Measurements from ENCODE around the gene GK2.

Gene GK2

DNA sequence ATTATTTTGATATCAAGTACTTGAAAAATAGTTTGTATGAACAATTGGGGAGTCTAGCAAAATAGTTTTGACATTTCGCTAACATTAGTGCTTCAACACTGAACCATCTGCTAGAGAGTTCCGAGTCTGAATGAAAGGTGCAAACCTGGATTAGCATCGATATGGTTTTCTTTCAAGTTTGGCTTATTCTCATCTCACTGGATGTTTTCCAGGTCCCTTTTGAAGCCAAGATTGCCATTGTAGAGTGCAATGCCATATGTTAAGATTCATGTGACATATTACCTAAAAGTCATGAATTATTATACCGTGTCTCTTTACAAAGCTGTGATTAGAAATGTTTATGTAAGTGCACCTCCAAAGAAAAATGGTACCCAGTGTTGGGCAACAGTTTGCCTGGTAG, 45.4 kb downstream of the GK2 start:
- DNase-seq, result no peak
- TF ChIP-seq GATA1 (IDR thresholded peaks at IDR 0.05; ENCODE audit: low read depth, low read length), result no peak
- no peak for TF ChIP-seq POLR2A (IDR thresholded peaks at IDR 0.05; ENCODE audit: low read length)

DNA sequence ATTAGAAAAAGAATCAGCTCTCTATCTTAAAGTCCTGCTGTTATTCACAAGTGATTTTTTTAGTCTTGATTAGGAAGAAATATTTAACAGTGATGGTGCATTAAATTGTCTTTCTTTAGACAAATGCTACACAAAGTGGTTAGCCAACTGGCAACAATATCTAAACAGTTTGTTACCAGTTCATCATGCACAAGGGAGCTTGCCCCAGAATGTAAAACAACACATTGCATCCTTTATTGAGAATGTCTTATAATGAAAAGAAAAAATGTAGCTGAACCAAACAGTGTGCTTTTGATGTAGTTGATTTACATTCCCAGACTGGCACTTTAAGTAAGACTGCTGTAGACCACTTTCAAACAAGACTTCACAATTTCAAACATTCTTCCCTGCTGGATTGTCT, 48.0 kb downstream of the GK2 start:
- no peak for TF ChIP-seq POLR2A (IDR thresholded peaks at IDR 0.05; ENCODE audit: low read length)
- TF ChIP-seq GATA1 (IDR thresholded peaks at IDR 0.05; ENCODE audit: low read depth, low read length), result no peak
- no peak for DNase-seq

DNA sequence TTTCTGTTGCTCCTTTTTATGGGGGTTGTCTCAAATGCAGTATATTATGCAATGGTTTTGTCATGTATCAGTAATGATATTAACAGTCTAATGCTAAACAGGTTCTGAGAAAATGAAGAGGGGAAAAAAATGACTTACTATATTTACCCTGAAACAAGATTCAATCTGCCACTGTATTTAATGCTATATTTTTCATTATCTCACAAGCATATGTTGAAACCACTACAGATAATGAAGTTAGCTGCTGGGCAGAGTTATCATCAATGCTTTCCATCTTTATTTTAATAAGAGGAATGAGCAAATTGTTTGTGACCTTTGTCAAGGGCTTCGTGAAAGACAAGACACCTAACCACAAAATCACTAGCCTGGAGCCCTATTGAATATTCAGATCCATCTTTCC, 49.6 kb downstream of the GK2 start:
- DNase-seq, result no peak
- no peak for TF ChIP-seq POLR2A (IDR thresholded peaks at IDR 0.05; ENCODE audit: low read length)
- TF ChIP-seq GATA1 (IDR thresholded peaks at IDR 0.05; ENCODE audit: low read depth, low read length), result no peak

DNA sequence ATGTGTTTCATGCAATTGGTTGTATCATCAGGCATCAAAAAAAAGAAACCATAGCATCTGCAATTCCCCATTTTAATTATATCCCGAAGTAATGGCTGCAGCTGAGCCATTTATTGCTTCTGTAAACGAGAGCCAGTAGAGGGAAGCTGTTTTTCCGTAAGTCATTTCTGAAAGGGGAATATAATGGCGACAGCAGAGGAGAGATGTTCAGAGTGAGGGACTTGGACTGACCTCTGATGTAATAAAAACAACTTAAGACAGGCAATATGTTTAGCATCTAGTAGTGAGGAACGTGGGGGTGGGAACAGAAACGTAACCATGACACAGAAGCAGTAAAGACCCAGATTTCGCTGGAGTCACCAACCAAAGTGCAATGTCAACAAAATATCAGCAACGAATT, 50.7 kb downstream of the GK2 start:
- DNase-seq, result no peak
- TF ChIP-seq GATA1 (IDR thresholded peaks at IDR 0.05; ENCODE audit: low read depth, low read length) (no peak), POLR2A (IDR thresholded peaks at IDR 0.05; ENCODE audit: low read length) (no peak)

Data from erythroblast (primary cell).